ENCODE measurements around the gene KLHL11.
"Not testable (repeated sequence)": the region's sequence is repeated elsewhere in the genome, so short reads cannot be mapped to it uniquely, and the experiment has no call there.

KLHL11 gene

GRCh38 chr17:41865596-41865893, 322 bp upstream of the KLHL11 start:
- no peak for DNase-seq (ENCODE audit: low spot score)
- TF ChIP-seq, protein P1, sequence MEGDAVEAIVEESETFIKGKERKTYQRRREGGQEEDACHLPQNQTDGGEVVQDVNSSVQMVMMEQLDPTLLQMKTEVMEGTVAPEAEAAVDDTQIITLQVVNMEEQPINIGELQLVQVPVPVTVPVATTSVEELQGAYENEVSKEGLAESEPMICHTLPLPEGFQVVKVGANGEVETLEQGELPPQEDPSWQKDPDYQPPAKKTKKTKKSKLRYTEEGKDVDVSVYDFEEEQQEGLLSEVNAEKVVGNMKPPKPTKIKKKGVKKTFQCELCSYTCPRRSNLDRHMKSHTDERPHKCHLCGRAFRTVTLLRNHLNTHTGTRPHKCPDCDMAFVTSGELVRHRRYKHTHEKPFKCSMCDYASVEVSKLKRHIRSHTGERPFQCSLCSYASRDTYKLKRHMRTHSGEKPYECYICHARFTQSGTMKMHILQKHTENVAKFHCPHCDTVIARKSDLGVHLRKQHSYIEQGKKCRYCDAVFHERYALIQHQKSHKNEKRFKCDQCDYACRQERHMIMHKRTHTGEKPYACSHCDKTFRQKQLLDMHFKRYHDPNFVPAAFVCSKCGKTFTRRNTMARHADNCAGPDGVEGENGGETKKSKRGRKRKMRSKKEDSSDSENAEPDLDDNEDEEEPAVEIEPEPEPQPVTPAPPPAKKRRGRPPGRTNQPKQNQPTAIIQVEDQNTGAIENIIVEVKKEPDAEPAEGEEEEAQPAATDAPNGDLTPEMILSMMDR (IDR thresholded peaks at IDR 0.05; ENCODE audit: extremely low read depth, insufficient read depth, missing control alignments) = no peak
- in situ Hi-C loops (cut with MboI; ENCODE audit: low pct_unique_long_range_greater_than_20kb, low sequenced_read_pairs, unreplicated experiment) = no loop called here

GRCh38 chr17:41864498-41864835, 756 bp downstream of the KLHL11 start:
- no peak for DNase-seq (ENCODE audit: low spot score)
- in situ Hi-C loops (cut with MboI; ENCODE audit: low pct_unique_long_range_greater_than_20kb, low sequenced_read_pairs, unreplicated experiment) = no loop called here

DNA sequence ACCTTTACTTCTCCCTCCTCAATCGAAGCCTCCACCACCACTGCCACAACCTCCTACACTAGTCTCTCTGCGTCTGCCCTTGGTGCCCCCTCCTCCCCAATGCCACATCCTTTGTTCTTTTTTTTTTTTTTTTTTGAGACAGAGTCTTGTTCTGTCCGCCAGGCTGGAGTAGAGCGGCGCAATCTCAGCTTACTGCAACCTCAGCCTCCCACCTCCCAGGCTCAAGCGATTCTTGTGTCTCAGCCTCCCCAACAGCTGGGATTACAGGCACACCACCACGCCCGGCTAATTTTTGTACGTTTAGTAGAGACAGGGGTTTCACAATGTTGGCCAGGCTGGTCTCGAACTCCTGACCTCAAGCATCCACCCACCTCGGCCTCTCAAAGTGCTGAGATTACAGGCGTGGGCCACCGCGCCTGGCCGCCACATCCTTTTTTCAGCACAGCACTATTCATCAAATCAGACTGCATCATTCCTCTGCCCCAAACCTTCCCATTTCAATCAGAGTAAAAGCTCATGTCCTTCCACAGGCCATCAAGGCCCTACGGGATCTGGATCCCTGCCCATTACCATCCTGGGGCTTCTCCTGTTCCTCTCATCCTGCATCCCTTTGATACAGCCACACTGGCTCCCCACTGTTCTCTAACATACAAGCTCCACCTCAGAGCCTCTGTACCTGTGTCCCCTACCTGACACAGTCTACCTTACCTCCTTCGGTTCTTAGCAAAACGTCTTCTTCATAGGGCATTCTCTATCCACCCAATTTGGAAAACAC, 2.0 kb downstream of the KLHL11 start:
- DNase-seq (ENCODE audit: low spot score) = no peak
- TF ChIP-seq, protein P1 (IDR thresholded peaks at IDR 0.05; ENCODE audit: extremely low read depth, insufficient read depth, missing control alignments) = no peak
- in situ Hi-C loops (cut with MboI; ENCODE audit: low pct_unique_long_range_greater_than_20kb, low sequenced_read_pairs, unreplicated experiment) = no loop called here

More at GRCh38 chr17:41864498-41864835, 756 bp downstream of the KLHL11 start:
- TF ChIP-seq, protein P1 (IDR thresholded peaks at IDR 0.05; ENCODE audit: extremely low read depth, insufficient read depth, missing control alignments) = no peak

- in situ Hi-C loops (cut with MboI; ENCODE audit: low pct_unique_long_range_greater_than_20kb, low sequenced_read_pairs, unreplicated experiment) = no loop called here
- TF ChIP-seq, protein P1 (IDR thresholded peaks at IDR 0.05; ENCODE audit: extremely low read depth, insufficient read depth, missing control alignments) = no peak
- DNase-seq (ENCODE audit: low spot score) = no peak
These were observed 4.8 kb downstream of the KLHL11 start for GRCh38 chr17:41860254-41860931.

DNA sequence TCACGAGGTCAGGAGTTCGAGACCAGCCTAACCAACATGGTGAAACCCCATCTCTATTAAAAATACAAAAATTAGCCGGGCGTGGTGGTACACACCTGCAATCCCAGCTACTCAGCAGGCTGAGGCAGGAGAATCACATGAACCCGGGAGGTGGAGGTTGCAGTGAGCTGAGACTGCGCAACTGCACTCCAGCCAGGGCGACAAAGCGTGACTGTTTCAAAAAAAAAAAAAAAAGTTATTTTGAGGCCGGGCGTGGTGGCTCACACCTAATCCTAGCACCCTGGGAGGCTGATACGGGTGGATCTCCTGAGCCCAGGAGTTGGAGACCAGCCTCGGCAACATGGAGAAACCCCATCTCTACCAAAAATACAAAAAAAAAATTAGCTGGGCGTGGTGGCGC, 13.8 kb downstream of the KLHL11 start:
- DNase-seq (ENCODE audit: low spot score) = not testable (repeated sequence)

GRCh38 chr17:41849251-41849990, 15.8 kb downstream of the KLHL11 start:
- in situ Hi-C loops (cut with MboI; ENCODE audit: low pct_unique_long_range_greater_than_20kb, low sequenced_read_pairs, unreplicated experiment) = no loop called here
- DNase-seq (ENCODE audit: low spot score) = no peak
- TF ChIP-seq, protein P1 (IDR thresholded peaks at IDR 0.05; ENCODE audit: extremely low read depth, insufficient read depth, missing control alignments) = no peak

More for the DNA sequence above, 13.8 kb downstream of the KLHL11 start:
- in situ Hi-C loops (cut with MboI; ENCODE audit: low pct_unique_long_range_greater_than_20kb, low sequenced_read_pairs, unreplicated experiment) = not testable (repeated sequence)

DNA sequence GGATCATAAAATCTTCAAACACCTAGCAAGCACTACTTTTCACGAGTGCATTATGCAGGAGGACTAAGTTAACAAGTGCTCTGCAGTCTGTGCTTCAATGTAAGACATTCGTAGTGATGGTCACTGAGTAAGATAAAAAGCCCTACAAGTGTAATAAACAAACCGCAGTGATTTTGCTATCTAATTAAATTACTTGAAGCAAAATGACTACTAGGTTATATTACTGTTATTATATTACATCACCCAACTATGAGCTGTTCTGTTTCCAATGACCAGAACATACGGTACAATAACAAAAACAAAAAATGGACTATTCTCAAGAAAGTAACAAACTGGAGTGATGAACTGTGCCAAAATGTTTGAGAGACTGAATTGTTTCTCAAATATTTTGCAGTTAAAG, 16.4 kb downstream of the KLHL11 start:
- TF ChIP-seq, protein P1 (IDR thresholded peaks at IDR 0.05; ENCODE audit: extremely low read depth, insufficient read depth, missing control alignments) = no peak
- in situ Hi-C loops (cut with MboI; ENCODE audit: low pct_unique_long_range_greater_than_20kb, low sequenced_read_pairs, unreplicated experiment) = no loop called here
- DNase-seq (ENCODE audit: low spot score) = no peak
